ENCODE measurements around the gene GKN1.
"Not testable (repeated sequence)": the region's sequence is repeated elsewhere in the genome, so short reads cannot be mapped to it uniquely, and the experiment has no call there.

GKN1 gene

GRCh38 chr2:68952887-68953521, 21.4 kb upstream of the GKN1 start, which contains the start of gene GKN2:
TSS of gene GKN2 (minus strand) at chr2:68952893. CDS start at chr2:68952861, 32 bp downstream.
- ChIA-PET CTCF (interaction anchor here (2.5 kb wide), 1 partner anchor 9 kb away, joined by 17 read pairs; no protein-coding TSS in a partner anchor), POLR2A (no interaction called here)
- H3K4me3 ChIP-seq (ENCODE audit: low read depth, low read length), result no peak within 1 kb of the TSS
- H3K9me3 ChIP-seq (ENCODE audit: control insufficient read depth, insufficient read depth, low read depth, low read length), result no peaks in the 10 kb centered on the region
- no peak within 1 kb of the TSS for H3K27ac ChIP-seq (ENCODE audit: extremely low read depth, low read depth, low read length)
- no peaks in the 10 kb centered on the region for H3K4me1 ChIP-seq (ENCODE audit: control insufficient read depth, insufficient read depth, low read length)
- TF ChIP-seq CTCF (tag by site-specific recombination; IDR thresholded peaks at IDR 0.05) (no peak), ZNF670 (tag by site-specific recombination; IDR thresholded peaks at IDR 0.05; ENCODE audit: low read depth) (no peak), ZNF76 (tag by site-specific recombination; IDR thresholded peaks at IDR 0.05; ENCODE audit: borderline replicate concordance, low read depth) (no peak), TSHZ1 (tag by site-specific recombination; IDR thresholded peaks at IDR 0.05; ENCODE audit: borderline replicate concordance) (no peak), ZNF558 (tag by site-specific recombination; IDR thresholded peaks at IDR 0.05) (no peak), ZNF37A (tag by site-specific recombination; IDR thresholded peaks at IDR 0.05) (no peak), ZNF488 (tag by site-specific recombination; IDR thresholded peaks at IDR 0.05) (no peak), ZNF449 (tag by site-specific recombination; IDR thresholded peaks at IDR 0.05) (no peak), SCRT1 (tag by site-specific recombination; IDR thresholded peaks at IDR 0.05; ENCODE audit: borderline replicate concordance) (no peak)
- H3K36me3 ChIP-seq (ENCODE audit: control insufficient read depth in 2 of 2, insufficient read depth in 1 of 2, low read length in 2 of 2), result no peaks in the 10 kb centered on the region

GRCh38 chr2:68955432-68955831, 19.0 kb upstream of the GKN1 start:
- H3K36me3 ChIP-seq (ENCODE audit: control insufficient read depth in 2 of 2, insufficient read depth in 1 of 2, low read length in 2 of 2); H3K4me1 ChIP-seq (ENCODE audit: control insufficient read depth, insufficient read depth, low read length); H3K9me3 ChIP-seq (ENCODE audit: control insufficient read depth, insufficient read depth, low read depth, low read length); H3K27ac ChIP-seq (ENCODE audit: extremely low read depth, low read depth, low read length); POLR2A ChIA-PET; H3K4me3 ChIP-seq (ENCODE audit: low read depth, low read length): not testable (repeated sequence)
- 0 out of 2 replicates have a peak, but pooled peaks have one; percentile 19 for TF ChIP-seq ZNF280D (tag by site-specific recombination; IDR thresholded peaks at IDR 0.05)
- peak; percentile 81 for TF ChIP-seq ZNF146 (tag by site-specific recombination; IDR thresholded peaks at IDR 0.05)
- CTCF ChIA-PET, result interaction anchor here (2.5 kb wide), 1 partner anchor 12 kb away, joined by 9 read pairs; no protein-coding TSS in a partner anchor

Measured in HEK293 (cell line).